ENCODE measurements around the gene ZDHHC14. TPM values are rescaled to one million over a fixed set of nuclear protein-coding genes. Genes with fewer than 3 reads are reported as not detected.

Gene ZDHHC14
- total RNA-seq, 2 donors from 2014 or later, result 3.6 to 5.2 TPM

DNA sequence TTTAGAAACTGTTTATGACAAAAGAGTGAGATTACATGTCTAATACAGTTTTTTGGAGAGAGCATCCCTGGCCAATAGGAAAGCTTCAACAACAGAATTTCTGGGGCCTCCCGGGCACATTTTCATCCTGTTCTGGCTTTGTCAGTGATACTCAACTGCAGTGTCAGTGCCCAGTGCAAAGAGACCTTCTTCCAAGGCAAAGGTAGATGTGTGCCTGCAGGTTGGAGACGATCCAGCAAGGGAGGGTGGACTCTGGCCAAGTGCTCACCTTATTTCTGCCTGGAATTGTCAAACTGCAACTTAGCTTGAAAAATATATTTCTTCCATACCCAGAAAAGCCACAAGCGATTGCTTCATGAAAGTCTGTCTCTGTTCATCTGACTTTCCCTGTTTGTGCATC, 230.4 kb downstream of the ZDHHC14 start:
- Mint-ChIP-seq H3K27ac (no peak overlapping the region), H3K27me3 (no peaks in the 10 kb centered on the region), H3K4me3 (no peak overlapping the region), H3K36me3 (ENCODE audit: low read depth) (peaks cover 3% of the 10 kb centered on the region), H3K4me1 (peaks cover 5% of the 10 kb centered on the region)
- no peaks in the 10 kb centered on the region for H3K9me3 ChIP-seq (ENCODE audit: control insufficient read depth, low read length, poor library complexity, severe bottlenecking)
- ATAC-seq (no peak), DNase-seq (no peak)

GRCh38 chr6:157613011-157613522, 232.1 kb downstream of the ZDHHC14 start:
- Mint-ChIP-seq H3K4me1 (peaks cover 5% of the 10 kb centered on the region), H3K27me3 (no peaks in the 10 kb centered on the region), H3K4me3 (no peak overlapping the region), H3K27ac (no peak overlapping the region), H3K36me3 (ENCODE audit: low read depth) (peaks cover 3% of the 10 kb centered on the region)
- H3K9me3 ChIP-seq (ENCODE audit: control insufficient read depth, low read length, poor library complexity, severe bottlenecking), result no peaks in the 10 kb centered on the region
- DNase-seq (no peak), ATAC-seq (no peak)

DNA sequence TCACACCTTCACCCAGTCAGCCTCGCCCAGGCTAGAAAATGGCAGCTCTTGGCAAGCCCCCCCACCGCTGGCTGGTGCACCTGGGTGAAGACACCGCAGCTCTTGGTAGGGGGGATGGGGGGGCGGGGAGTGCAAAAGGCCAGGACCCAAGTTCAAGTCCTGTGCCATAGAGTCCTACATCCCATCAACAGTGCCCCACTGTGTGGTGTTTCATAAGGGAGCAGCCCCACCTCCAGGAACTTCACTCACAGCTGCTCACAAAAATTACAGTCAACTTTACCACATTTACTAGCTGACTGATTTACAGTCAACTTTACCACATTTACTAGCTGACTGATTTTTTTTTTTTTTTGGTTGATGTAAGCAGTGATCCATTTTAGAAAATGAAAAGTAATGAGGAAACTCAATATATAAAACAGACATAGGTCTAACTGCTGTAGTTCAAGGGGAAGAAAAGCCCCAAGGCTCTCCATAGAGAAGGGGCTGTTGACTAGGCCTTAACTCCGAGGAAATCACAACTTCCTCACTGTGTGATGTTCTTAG, 233.1 kb downstream of the ZDHHC14 start:
- no peaks in the 10 kb centered on the region for H3K9me3 ChIP-seq (ENCODE audit: control insufficient read depth, low read length, poor library complexity, severe bottlenecking)
- no peaks in the 10 kb centered on the region for H3K36me3 Mint-ChIP-seq (ENCODE audit: low read depth)
- H3K27ac Mint-ChIP-seq, result no peak overlapping the region
- ATAC-seq (peak; percentile 44), DNase-seq (no peak)
- H3K27me3 Mint-ChIP-seq, result no peaks in the 10 kb centered on the region
- H3K4me1 Mint-ChIP-seq, result peaks cover 5% of the 10 kb centered on the region
- no peak overlapping the region for H3K4me3 Mint-ChIP-seq

GRCh38 chr6:157615420-157615769, 234.4 kb downstream of the ZDHHC14 start:
- DNase-seq, result no peak
- no peaks in the 10 kb centered on the region for H3K27me3 Mint-ChIP-seq
- ATAC-seq, result no peak
- no peaks in the 10 kb centered on the region for H3K36me3 Mint-ChIP-seq (ENCODE audit: low read depth)
- H3K27ac Mint-ChIP-seq, result no peak overlapping the region
- no peak overlapping the region for H3K4me3 Mint-ChIP-seq
- peaks cover 5% of the 10 kb centered on the region for H3K4me1 Mint-ChIP-seq
- no peaks in the 10 kb centered on the region for H3K9me3 ChIP-seq (ENCODE audit: control insufficient read depth, low read length, poor library complexity, severe bottlenecking)

GRCh38 chr6:157615951-157616350, 235.0 kb downstream of the ZDHHC14 start:
- H3K4me1 Mint-ChIP-seq, result peaks cover 5% of the 10 kb centered on the region
- no peaks in the 10 kb centered on the region for H3K36me3 Mint-ChIP-seq (ENCODE audit: low read depth)
- H3K27ac Mint-ChIP-seq, result no peak overlapping the region
- no peaks in the 10 kb centered on the region for H3K27me3 Mint-ChIP-seq
- H3K9me3 ChIP-seq (ENCODE audit: control insufficient read depth, low read length, poor library complexity, severe bottlenecking), result no peaks in the 10 kb centered on the region
- ATAC-seq (no peak), DNase-seq (no peak)
- H3K4me3 Mint-ChIP-seq, result no peak overlapping the region

DNA sequence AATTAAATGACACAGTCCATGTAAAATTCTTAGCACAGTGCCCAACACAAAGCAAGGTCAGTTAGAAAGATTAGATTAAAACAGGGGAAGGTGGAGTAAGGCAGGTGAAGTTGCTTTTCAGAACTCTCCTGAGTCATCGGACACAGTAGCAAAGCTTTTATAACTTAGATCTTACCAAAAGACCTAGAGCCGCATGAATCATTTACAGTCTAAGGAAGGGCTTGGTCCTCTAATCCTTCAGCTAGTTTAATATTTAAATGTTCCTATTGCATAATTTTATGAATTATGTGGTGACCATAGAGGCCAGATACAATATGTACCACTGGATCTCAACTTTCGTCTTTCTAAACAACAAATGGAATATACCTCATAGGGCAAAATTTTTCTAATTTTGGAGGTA, 240.0 kb downstream of the ZDHHC14 start:
- DNase-seq (no peak), ATAC-seq (no peak)
- H3K4me3 Mint-ChIP-seq, result no peak overlapping the region
- H3K9me3 ChIP-seq (ENCODE audit: control insufficient read depth, low read length, poor library complexity, severe bottlenecking), result no peaks in the 10 kb centered on the region
- peaks cover 5% of the 10 kb centered on the region for H3K4me1 Mint-ChIP-seq
- no peaks in the 10 kb centered on the region for H3K27me3 Mint-ChIP-seq
- H3K36me3 Mint-ChIP-seq (ENCODE audit: low read depth), result no peaks in the 10 kb centered on the region
- H3K27ac Mint-ChIP-seq, result no peak overlapping the region

DNA sequence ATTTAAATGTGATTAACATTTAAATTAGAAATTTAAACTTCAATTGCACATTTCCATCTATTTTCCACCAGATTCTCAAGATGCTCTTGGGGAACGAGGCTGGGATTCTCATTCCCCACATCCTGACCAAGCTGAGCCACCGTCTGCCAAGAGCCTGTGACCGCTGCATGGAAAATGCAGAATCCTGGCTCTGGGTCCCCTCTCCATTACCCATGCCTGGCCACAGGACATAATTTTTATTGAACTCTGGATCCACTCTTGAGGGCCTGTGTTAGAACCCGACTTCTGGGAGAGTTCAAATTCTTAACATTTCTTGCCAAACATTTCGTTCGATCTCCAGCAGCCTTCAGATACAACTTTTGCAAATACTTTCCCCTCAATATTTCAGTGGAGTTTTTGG, 240.4 kb downstream of the ZDHHC14 start:
- DNase-seq, result no peak
- peaks cover 3% of the 10 kb centered on the region for H3K4me1 Mint-ChIP-seq
- no peak overlapping the region for H3K27ac Mint-ChIP-seq
- no peak for ATAC-seq
- no peak overlapping the region for H3K4me3 Mint-ChIP-seq
- H3K36me3 Mint-ChIP-seq (ENCODE audit: low read depth), result no peaks in the 10 kb centered on the region
- H3K9me3 ChIP-seq (ENCODE audit: control insufficient read depth, low read length, poor library complexity, severe bottlenecking), result no peaks in the 10 kb centered on the region
- H3K27me3 Mint-ChIP-seq, result no peaks in the 10 kb centered on the region

DNA sequence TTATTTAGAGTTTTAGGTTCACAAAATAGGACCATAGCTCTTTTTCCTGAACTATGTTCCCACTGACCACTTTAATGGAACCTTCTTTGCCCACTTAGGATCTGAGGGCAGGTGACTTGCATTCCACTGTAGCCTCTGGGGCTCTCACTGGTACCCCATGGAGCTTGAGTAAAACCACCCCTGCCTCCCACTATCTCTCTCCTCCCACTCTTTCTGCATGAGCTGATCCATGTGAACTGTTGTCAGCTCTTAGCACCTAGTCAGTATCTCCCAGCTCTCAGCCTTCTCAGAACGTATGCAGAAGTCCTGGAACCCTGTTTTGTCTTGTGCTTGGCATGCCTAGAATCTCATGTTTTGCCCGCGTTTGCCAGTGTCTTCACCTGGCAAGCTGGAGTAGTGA, 241.4 kb downstream of the ZDHHC14 start:
- Mint-ChIP-seq H3K27me3 (no peaks in the 10 kb centered on the region), H3K27ac (no peak overlapping the region), H3K4me1 (peaks cover 3% of the 10 kb centered on the region), H3K4me3 (no peak overlapping the region), H3K36me3 (ENCODE audit: low read depth) (no peaks in the 10 kb centered on the region)
- no peak for ATAC-seq
- H3K9me3 ChIP-seq (ENCODE audit: control insufficient read depth, low read length, poor library complexity, severe bottlenecking), result no peaks in the 10 kb centered on the region
- no peak for DNase-seq

DNA sequence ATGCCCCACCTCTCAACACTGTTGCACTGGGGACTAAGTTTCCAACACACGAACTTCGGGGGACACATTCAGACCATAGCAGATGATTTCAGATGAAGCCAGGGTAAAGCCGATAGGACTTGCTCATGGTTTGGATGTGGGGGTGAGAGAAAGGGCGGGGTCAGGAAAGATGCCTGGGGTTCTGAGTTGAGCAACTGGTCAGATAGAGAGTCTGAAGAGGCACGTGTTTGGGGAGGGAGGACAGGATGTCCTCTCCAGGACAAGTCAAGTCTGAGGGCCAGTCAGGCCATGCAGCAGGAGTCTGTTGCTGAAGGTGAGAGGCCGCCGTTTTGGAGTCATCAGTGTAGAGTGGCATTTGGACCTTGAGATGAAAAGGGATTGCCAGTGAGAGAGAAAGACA, 244.1 kb downstream of the ZDHHC14 start:
- Mint-ChIP-seq H3K27me3 (no peaks in the 10 kb centered on the region), H3K4me1 (peaks cover 10% of the 10 kb centered on the region), H3K36me3 (ENCODE audit: low read depth) (no peaks in the 10 kb centered on the region), H3K4me3 (no peak overlapping the region), H3K27ac (peak overlapping the region; percentile 57)
- ATAC-seq (no peak), DNase-seq (no peak)
- no peaks in the 10 kb centered on the region for H3K9me3 ChIP-seq (ENCODE audit: control insufficient read depth, low read length, poor library complexity, severe bottlenecking)

DNA sequence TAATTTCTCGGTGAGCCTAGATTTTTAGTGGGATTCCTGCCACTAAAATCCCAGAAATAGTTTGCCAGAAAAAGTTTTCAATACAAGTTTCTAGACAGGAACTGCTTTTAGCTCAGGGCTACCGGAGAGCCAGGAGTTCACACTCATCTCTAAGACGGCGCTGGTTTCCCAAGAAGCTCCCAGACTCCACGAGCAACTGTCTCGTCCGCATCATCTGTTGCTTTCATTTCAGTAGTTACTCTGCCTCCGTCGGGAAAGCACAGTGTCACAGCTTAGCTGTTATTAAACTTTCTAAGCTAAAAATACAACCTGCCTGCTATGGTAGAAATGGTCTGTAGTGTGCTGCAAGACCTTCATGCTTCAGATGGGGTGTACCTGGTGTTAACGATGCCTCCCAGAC, 244.8 kb downstream of the ZDHHC14 start:
- no peaks in the 10 kb centered on the region for H3K27me3 Mint-ChIP-seq
- no peaks in the 10 kb centered on the region for H3K9me3 ChIP-seq (ENCODE audit: control insufficient read depth, low read length, poor library complexity, severe bottlenecking)
- peaks cover 10% of the 10 kb centered on the region for H3K4me1 Mint-ChIP-seq
- no peak for DNase-seq
- H3K36me3 Mint-ChIP-seq (ENCODE audit: low read depth), result no peaks in the 10 kb centered on the region
- H3K4me3 Mint-ChIP-seq, result no peak overlapping the region
- H3K27ac Mint-ChIP-seq, result peak overlapping the region; percentile 57
- no peak for ATAC-seq

DNA sequence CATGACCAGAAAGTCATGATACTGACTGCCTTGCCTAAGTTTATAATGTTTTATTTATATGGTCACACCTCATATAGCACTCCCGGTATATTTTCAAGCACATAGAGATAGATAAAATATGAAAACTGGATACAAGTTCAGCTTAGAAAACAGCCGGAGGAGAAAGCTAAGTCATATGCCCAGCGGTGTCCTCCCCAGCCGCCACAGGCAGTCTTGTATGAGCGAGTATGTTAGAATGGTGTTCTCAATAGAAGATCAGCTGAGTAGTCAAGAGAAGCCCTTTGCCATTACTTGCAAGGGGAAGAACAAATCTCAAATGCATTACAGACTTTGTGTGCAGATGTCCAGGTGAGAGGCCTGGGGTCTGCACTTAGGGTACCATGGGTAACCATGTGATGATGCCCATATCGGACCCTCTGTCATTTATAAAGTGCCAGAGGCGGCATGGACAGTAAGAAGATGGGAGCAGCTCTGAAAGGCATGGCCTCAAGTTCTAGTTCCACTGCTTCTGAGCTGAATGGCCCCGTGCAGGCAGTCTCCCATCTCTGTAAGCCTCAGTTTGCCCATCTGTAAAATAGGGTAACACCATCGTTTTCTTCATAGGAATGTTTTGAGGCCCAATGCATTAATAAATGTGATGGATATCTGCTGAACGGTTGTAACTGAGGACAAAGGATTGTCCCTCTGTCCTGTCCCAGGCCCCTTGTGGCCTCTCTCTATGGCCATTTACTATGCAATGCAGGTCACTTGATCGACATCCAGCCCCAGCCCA, 246.4 kb downstream of the ZDHHC14 start:
- Mint-ChIP-seq H3K36me3 (ENCODE audit: low read depth) (no peaks in the 10 kb centered on the region), H3K4me1 (peaks cover 10% of the 10 kb centered on the region), H3K27me3 (no peaks in the 10 kb centered on the region), H3K4me3 (no peak overlapping the region), H3K27ac (no peak overlapping the region)
- no peaks in the 10 kb centered on the region for H3K9me3 ChIP-seq (ENCODE audit: control insufficient read depth, low read length, poor library complexity, severe bottlenecking)
- DNase-seq (no peak), ATAC-seq (no peak)

DNA sequence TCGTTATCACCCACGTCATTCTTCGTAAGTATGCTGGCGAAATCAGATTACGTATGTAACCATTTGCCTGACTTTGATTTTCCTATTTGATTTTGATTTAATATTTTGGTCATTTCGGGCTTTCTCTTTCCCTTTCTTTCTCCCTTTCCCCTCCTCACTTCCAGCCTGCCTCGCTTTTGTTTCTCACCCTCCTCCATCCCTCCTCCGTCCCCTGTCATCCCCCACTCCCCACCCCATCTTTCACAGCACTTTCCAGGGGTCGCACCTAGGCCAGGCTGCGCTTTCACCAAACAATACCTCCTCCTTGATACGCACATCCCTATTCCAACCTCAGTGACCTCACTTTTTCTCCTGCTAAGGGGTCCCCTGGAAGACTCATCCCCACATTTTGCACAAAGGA, 247.5 kb downstream of the ZDHHC14 start:
- Mint-ChIP-seq H3K27ac (no peak overlapping the region), H3K36me3 (ENCODE audit: low read depth) (no peaks in the 10 kb centered on the region)

GRCh38 chr6:157629220-157629619, 248.2 kb downstream of the ZDHHC14 start:
- DNase-seq, result no peak
- no peak for ATAC-seq
- Mint-ChIP-seq H3K4me1 (peaks cover 10% of the 10 kb centered on the region), H3K27me3 (no peaks in the 10 kb centered on the region), H3K27ac (no peak overlapping the region), H3K4me3 (no peak overlapping the region), H3K36me3 (ENCODE audit: low read depth) (no peaks in the 10 kb centered on the region)
- H3K9me3 ChIP-seq (ENCODE audit: control insufficient read depth, low read length, poor library complexity, severe bottlenecking), result no peaks in the 10 kb centered on the region

More for the DNA sequence above, 247.5 kb downstream of the ZDHHC14 start:
- H3K9me3 ChIP-seq (ENCODE audit: control insufficient read depth, low read length, poor library complexity, severe bottlenecking), result no peaks in the 10 kb centered on the region
- no peak overlapping the region for H3K4me3 Mint-ChIP-seq
- H3K4me1 Mint-ChIP-seq, result peaks cover 10% of the 10 kb centered on the region
- H3K27me3 Mint-ChIP-seq, result no peaks in the 10 kb centered on the region
- DNase-seq (no peak), ATAC-seq (no peak)

Data from T-helper 17 cell (primary cell).